SU-DHL-6 (cell line): ENCODE data around the gene CYB5A.

ENCODE experiments used
- H2AFZ ChIP-seq: fragments of 200-600 bp; sonication (generic); 2 replicates; pipeline ENCODE4 v1.6.1; 2014; ENCODE audit warnings: low read depth, mild to moderate bottlenecking, moderate library complexity, mixed read lengths, antibody characterized with exemption, low read length; ENCODE audit not compliant: severe bottlenecking
- H3F3A ChIP-seq: fragments of 200-600 bp; shearing (Covaris generic); 2 replicates; pipeline ENCODE4 v1.6.0; 2016; ENCODE audit warnings: antibody characterized with exemption, mild to moderate bottlenecking; ENCODE audit not compliant: insufficient read depth
- H3K27ac ChIP-seq: fragments of 200-600 bp; sonication (generic); 2 replicates; pipeline ENCODE4 v1.5.1; 2016; ENCODE audit warnings: low read depth, mild to moderate bottlenecking, low read length, moderate library complexity, mixed read lengths
- H3K27me3 ChIP-seq: fragments of 200-600 bp; sonication (generic), shearing (Covaris generic); 2 replicates; pipeline ENCODE4 v1.6.0; 2014; ENCODE audit warnings: mild to moderate bottlenecking, low read length
- H3K36me3 ChIP-seq: fragments of 200-600 bp; sonication (generic); 2 replicates; pipeline ENCODE4 v1.6.1; 2014; ENCODE audit warnings: mild to moderate bottlenecking, low read length, mixed read lengths
- H3K4me2 ChIP-seq: fragments of 300-600, 200-600 bp; shearing (Covaris generic), sonication (generic); 2 replicates; pipeline ENCODE4 v1.6.0; 2014; ENCODE audit warnings: low read length, low read depth, mild to moderate bottlenecking; ENCODE audit not compliant: poor library complexity, severe bottlenecking
- H3K4me3 ChIP-seq: fragments of 200-600 bp; sonication (generic); 2 replicates; pipeline ENCODE4 v1.5.1; 2014; ENCODE audit warnings: antibody characterized with exemption, low read length, mild to moderate bottlenecking, mixed read lengths; ENCODE audit not compliant: insufficient read depth, poor library complexity, severe bottlenecking
- H3K79me2 ChIP-seq: fragments of 200-600 bp; sonication (generic); 2 replicates; pipeline ENCODE4 v1.6.1; 2014; ENCODE audit warnings: mild to moderate bottlenecking, low read length, moderate library complexity; ENCODE audit not compliant: insufficient read depth
- H3K9ac ChIP-seq: fragments of 200-600 bp; sonication (generic); 2 replicates; pipeline ENCODE4 v1.7.0; 2014; ENCODE audit warnings: mild to moderate bottlenecking, low read length
- H3K9me2 ChIP-seq: fragments of 200-600 bp; sonication (generic); replicated peaks from 2 replicates; pipeline ENCODE4 v1.6.1; 2014; ENCODE audit warnings: low read length; ENCODE audit not compliant: insufficient read depth
- H3K9me3 ChIP-seq: fragments of 200-600 bp; sonication (generic); 2 replicates; pipeline ENCODE4 v1.6.1; 2014; ENCODE audit warnings: low read length, mixed read lengths; ENCODE audit not compliant: insufficient read depth
- H4K20me1 ChIP-seq: fragments of 200-600 bp; sonication (generic); 2 replicates; pipeline ENCODE4 v1.6.1; 2014; ENCODE audit warnings: low read depth, mild to moderate bottlenecking, antibody characterized with exemption, low read length, moderate library complexity, mixed read lengths
- CTCF ChIP-seq: fragments of 200-600 bp; sonication (generic); IDR thresholded peaks from one replicate; pipeline ENCODE4 v1.5.1; 2017; ENCODE audit warnings: antibody characterized with exemption, mild to moderate bottlenecking, low read length, moderate library complexity; ENCODE audit not compliant: insufficient read depth, poor library complexity, severe bottlenecking
- EZH2phosphoT487 ChIP-seq: fragments of 200-600 bp; sonication (generic), shearing (Covaris generic); conservative IDR thresholded peaks from 2 replicates; pipeline ENCODE4 v1.6.1; 2018; ENCODE audit warnings: mild to moderate bottlenecking, antibody characterized with exemption, low read length, moderate library complexity, mixed read lengths

Gene CYB5A

GRCh38 chr18:74244554-74244953, 47.2 kb downstream of the CYB5A start:
- Histone ChIP-seq H3K9me3 (no peaks in the 10 kb centered on the region), H3K9me2 (no peaks in the 10 kb centered on the region), H4K20me1 (no peaks in the 10 kb centered on the region), H3K27me3 (no peaks in the 10 kb centered on the region), H3K27ac (no peak overlapping the region), H3K4me3 (no peak overlapping the region), H3F3A (no peaks in the 10 kb centered on the region), H2AFZ (no peak overlapping the region), H3K79me2 (no peaks in the 10 kb centered on the region), H3K9ac (no peak overlapping the region), H3K4me2 (no peak overlapping the region), H3K36me3 (no peaks in the 10 kb centered on the region)
- no peak for TF ChIP-seq CTCF
- no peak for TF ChIP-seq EZH2phosphoT487

- Histone ChIP-seq H3K36me3 (no peaks in the 10 kb centered on the region), H3K4me2 (no peak overlapping the region), H3K9ac (no peak overlapping the region), H3F3A (no peaks in the 10 kb centered on the region), H3K27ac (no peak overlapping the region), H4K20me1 (no peaks in the 10 kb centered on the region), H3K79me2 (no peaks in the 10 kb centered on the region), H2AFZ (no peak overlapping the region), H3K4me3 (no peak overlapping the region), H3K9me2 (no peaks in the 10 kb centered on the region), H3K27me3 (no peaks in the 10 kb centered on the region), H3K9me3 (no peaks in the 10 kb centered on the region)
- TF ChIP-seq CTCF = no peak
- TF ChIP-seq EZH2phosphoT487 = no peak
Observed at GRCh38 chr18:74243127-74243526, 48.6 kb downstream of the CYB5A start.

- Histone ChIP-seq H2AFZ (no peak overlapping the region), H3K9me3 (no peaks in the 10 kb centered on the region), H3K4me2 (no peak overlapping the region), H3K36me3 (no peaks in the 10 kb centered on the region), H4K20me1 (no peaks in the 10 kb centered on the region), H3K9me2 (no peaks in the 10 kb centered on the region), H3K4me3 (no peak overlapping the region), H3K9ac (no peak overlapping the region), H3K27ac (no peak overlapping the region), H3K27me3 (no peaks in the 10 kb centered on the region), H3F3A (no peaks in the 10 kb centered on the region), H3K79me2 (no peaks in the 10 kb centered on the region)
- TF ChIP-seq EZH2phosphoT487 (no peak), CTCF (no peak)
Observed at GRCh38 chr18:74242438-74243096, 49.2 kb downstream of the CYB5A start.
